ENCODE data around the gene NDUFC1.

The NDUFC1 gene

DNA sequence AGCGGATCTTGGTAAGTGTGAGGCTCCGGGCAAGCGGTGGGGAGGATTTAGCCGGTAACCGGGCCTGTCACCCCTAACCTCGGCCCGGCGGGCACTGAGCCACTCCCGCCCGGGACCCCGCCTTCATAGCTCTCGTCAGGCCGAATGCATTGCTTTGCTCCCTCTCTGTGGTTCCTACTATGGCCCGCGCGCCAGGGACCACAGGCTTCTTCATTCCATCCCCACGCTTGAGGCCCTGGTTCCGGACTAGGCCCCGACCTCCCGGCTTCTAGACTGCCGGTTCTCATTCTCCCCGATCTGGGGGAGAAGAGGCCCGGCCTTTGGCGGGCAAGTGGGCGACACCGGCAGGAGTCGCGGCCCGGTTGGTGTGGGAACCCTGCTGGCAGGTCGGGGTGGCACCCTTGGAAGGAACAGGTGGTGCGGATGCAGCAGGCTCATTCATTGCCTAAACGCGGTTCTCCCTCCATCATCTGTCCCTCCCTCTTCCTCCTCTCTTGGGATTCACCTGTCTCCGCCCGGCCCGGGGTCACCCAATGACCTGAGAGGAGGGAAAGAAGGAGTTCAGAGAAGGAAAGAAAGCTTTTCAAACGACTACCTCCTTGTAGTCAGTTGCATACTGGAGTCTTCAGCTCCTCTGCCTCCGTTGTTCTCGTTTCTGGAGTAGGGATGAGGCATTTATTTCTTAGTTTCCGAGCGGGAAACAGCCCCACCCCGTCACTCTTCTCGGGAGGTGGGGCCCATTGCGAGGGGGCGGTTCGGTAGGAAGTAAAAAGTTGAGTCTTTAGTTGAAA is at the start of gene NDUFC1:
NDUFC1 (minus strand) TSS at position 657 of the 791 bp plus-strand sequence. CDS start 6,679 bp downstream, outside the sequence.
- peak within 1 kb of the TSS; percentile 63 for H3K4me3 ChIP-seq (ENCODE audit: low read depth, low read length)
- no peak for DNase-seq (ENCODE audit: low read depth)
- TF ChIP-seq, protein P1, sequence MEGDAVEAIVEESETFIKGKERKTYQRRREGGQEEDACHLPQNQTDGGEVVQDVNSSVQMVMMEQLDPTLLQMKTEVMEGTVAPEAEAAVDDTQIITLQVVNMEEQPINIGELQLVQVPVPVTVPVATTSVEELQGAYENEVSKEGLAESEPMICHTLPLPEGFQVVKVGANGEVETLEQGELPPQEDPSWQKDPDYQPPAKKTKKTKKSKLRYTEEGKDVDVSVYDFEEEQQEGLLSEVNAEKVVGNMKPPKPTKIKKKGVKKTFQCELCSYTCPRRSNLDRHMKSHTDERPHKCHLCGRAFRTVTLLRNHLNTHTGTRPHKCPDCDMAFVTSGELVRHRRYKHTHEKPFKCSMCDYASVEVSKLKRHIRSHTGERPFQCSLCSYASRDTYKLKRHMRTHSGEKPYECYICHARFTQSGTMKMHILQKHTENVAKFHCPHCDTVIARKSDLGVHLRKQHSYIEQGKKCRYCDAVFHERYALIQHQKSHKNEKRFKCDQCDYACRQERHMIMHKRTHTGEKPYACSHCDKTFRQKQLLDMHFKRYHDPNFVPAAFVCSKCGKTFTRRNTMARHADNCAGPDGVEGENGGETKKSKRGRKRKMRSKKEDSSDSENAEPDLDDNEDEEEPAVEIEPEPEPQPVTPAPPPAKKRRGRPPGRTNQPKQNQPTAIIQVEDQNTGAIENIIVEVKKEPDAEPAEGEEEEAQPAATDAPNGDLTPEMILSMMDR (IDR thresholded peaks at IDR 0.05; ENCODE audit: low read depth, low read length, missing control alignments): peak; percentile 33

DNA sequence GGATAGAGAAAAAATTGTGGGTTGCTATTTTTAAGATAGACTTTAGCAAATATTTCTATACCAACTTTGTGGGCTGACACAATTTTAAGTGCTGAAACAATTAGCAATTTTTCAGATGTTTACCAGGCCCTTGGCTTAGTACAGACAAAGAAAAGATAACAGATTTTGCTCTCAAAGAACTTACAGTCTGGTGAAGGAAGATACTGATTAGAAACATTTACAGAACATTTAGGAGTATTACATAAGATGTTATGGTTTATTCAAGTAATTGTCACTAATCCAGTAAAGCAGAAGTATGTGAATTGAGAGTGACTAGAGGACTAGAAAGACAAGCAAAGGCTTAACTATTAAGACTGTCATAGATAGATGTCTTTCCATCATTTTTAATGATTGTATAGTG is 35.3 kb upstream of the NDUFC1 start:
- no peak overlapping the region for H3K4me3 ChIP-seq (ENCODE audit: low read depth, low read length)
- DNase-seq (ENCODE audit: low read depth): no peak
- TF ChIP-seq, protein P1 (IDR thresholded peaks at IDR 0.05; ENCODE audit: low read depth, low read length, missing control alignments): no peak

DNA sequence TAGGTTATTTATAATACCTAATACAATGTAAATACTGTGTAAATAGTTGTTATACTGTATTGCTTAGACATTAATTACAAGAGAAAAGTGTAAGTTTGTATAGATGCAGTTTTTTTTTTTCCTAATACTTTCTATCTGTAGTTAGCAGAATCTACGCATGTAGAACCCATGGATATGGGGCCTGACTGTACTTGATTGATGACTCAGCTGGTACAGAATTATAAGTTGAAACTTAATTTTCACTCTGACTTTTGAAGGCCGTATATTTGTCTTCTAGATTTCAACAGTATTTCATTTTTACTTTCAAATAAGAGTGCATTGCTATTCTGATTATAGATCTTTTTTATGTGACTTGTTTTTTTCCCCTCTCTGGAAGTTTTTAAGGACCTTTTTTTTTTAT is 30.8 kb upstream of the NDUFC1 start:
- H3K4me3 ChIP-seq (ENCODE audit: low read depth, low read length): no peak overlapping the region
- DNase-seq (ENCODE audit: low read depth): no peak
- TF ChIP-seq, protein P1 (IDR thresholded peaks at IDR 0.05; ENCODE audit: low read depth, low read length, missing control alignments): no peak

DNA sequence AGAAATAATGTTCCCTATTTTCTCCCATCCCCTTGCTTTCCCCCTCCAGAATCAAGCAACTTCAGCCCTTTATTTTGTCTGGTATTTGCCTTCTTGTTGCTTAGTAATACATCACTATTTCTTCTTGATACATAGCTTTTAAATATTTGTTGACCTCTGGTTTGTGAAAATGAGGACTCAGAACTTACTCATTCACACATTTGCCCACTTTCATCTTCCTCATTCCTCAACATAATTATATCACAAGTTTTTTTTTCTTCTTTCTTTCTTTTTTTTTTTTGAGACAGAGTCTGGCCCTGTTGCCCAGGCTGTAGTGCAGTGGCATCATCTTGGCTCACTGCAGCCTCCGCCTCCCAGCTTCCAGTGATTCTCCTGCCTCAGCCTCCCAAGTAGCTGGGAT is 28.9 kb upstream of the NDUFC1 start:
- DNase-seq (ENCODE audit: low read depth): no peak
- TF ChIP-seq, protein P1 (IDR thresholded peaks at IDR 0.05; ENCODE audit: low read depth, low read length, missing control alignments): no peak
- H3K4me3 ChIP-seq (ENCODE audit: low read depth, low read length): no peak overlapping the region

DNA sequence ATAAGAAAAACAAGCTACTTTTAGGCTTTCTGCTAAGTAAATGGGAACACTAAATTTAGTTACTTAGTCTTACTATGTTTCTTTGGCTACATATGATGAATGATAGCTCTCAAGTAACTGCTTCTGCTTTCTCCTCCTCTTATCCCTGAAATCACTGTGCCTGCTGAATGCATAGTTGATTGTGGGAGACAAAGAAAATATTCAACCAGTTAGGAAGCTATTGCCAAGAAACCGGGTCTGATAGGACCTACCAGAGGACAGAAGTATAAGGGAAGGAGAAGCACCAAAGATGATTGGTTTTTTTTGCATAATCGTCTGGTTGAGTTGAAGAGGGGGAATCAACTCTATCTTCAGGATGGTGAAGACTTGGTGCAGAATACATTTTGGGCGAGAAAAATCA is 28.0 kb upstream of the NDUFC1 start:
- TF ChIP-seq, protein P1 (IDR thresholded peaks at IDR 0.05; ENCODE audit: low read depth, low read length, missing control alignments): no peak
- H3K4me3 ChIP-seq (ENCODE audit: low read depth, low read length): no peak overlapping the region
- DNase-seq (ENCODE audit: low read depth): no peak

DNA sequence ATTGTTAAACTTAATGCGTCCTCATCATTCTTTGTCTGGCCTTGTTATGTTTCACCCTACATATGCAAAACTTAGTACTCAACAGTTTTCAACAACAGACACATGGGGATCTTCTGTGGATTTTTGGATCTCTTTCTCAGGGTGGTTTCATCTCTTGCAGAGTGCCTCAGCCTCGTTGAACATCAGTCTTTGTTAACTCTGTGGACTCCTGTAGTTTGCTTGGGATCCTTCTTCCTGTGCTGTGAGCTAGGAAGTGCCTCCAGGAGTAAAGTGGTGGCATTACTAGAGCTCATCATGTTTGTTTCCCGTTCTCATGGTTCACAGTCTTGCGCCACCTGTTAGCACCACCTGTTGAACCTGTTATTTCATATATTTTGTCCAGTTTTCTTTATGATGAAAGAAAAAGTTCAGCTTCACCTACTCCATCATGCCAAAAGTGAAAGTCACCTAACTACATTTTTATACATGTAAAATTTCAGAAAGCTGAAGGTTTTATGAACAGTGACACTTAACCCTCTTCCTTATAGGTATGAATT is 27.5 kb upstream of the NDUFC1 start:
- H3K4me3 ChIP-seq (ENCODE audit: low read depth, low read length): no peak overlapping the region
- no peak for DNase-seq (ENCODE audit: low read depth)
- TF ChIP-seq, protein P1 (IDR thresholded peaks at IDR 0.05; ENCODE audit: low read depth, low read length, missing control alignments): no peak

All from GM12864 (cell line).